ENCODE measurements around the gene ID2. TPM values are rescaled to one million over a fixed set of nuclear protein-coding genes. Genes with fewer than 3 reads are reported as not detected.
A peak's percentile ranks its signal among the peaks of the same experiment; 100 is the strongest.

ID2 gene
- total and polyA plus RNA-seq, 2 of the 13 experiments (the other 11 are each of a cell fraction or from before 2014, with no cell fraction given) = 214 to 719 TPM

DNA sequence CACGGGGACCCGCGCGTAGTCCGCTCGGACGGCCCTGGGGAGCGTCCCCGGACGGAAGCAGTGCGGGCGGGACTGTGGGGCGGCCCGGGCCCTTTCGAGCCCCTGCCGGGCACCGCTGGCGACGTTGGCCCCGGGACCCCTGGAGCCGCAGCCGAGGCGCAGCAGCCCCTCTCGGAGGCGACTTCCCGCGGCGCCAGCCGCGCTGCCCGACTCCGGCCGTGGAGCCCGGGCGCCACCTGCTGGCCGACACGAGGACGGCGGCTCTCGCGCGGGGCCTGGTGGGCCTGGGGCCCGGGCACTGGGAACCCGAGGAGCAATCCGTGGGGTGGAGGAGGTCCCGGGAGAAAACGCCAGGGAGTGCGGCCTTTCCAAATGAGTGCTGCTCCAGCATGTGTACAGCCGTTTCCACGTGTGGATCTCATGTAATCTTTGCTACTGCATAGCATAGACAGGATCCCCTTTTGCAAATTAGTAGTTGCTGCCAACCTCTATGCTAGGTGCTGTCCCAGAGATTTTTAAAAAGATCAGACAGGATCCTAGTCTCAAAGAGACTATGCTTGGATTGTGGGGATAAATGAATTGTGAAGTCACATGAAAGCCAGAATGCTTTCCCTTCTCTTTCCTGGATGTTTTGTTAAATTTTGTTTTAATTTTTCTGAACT is 4.0 kb downstream of the ID2 start (continued):
- TF ChIP-seq, protein P1, sequence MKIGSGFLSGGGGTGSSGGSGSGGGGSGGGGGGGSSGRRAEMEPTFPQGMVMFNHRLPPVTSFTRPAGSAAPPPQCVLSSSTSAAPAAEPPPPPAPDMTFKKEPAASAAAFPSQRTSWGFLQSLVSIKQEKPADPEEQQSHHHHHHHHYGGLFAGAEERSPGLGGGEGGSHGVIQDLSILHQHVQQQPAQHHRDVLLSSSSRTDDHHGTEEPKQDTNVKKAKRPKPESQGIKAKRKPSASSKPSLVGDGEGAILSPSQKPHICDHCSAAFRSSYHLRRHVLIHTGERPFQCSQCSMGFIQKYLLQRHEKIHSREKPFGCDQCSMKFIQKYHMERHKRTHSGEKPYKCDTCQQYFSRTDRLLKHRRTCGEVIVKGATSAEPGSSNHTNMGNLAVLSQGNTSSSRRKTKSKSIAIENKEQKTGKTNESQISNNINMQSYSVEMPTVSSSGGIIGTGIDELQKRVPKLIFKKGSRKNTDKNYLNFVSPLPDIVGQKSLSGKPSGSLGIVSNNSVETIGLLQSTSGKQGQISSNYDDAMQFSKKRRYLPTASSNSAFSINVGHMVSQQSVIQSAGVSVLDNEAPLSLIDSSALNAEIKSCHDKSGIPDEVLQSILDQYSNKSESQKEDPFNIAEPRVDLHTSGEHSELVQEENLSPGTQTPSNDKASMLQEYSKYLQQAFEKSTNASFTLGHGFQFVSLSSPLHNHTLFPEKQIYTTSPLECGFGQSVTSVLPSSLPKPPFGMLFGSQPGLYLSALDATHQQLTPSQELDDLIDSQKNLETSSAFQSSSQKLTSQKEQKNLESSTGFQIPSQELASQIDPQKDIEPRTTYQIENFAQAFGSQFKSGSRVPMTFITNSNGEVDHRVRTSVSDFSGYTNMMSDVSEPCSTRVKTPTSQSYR (CRISPR knock-in tag; IDR thresholded peaks at IDR 0.05; ENCODE audit: borderline replicate concordance) = no peak
- TF ChIP-seq PHF21A (CRISPR knock-in tag; IDR thresholded peaks at IDR 0.05) (peak; percentile 34; the same call in 1 of the 2 replicates), NR2F6 (IDR thresholded peaks at IDR 0.05) (no peak), NR2F6 (CRISPR knock-in tag; IDR thresholded peaks at IDR 0.05) (peak; percentile 36; the same call in 1 of the 2 replicates), HDAC1 (CRISPR knock-in tag; IDR thresholded peaks at IDR 0.05) (no peak), ZNF766 (CRISPR knock-in tag; IDR thresholded peaks at IDR 0.05; ENCODE audit: borderline replicate concordance) (peak; percentile 60; the same call in 1 of the 2 replicates), ZNF329 (CRISPR knock-in tag; IDR thresholded peaks at IDR 0.05; ENCODE audit: low read depth) (0 out of 2 replicates have a peak, but pooled peaks have one; percentile 23), ZC3H13 (CRISPR knock-in tag; IDR thresholded peaks at IDR 0.05) (no peak; the same call in 1 of the 2 replicates), ZNF205 (CRISPR knock-in tag; IDR thresholded peaks at IDR 0.05) (no peak; the same call in 1 of the 2 replicates), ARHGAP35 (CRISPR knock-in tag; IDR thresholded peaks at IDR 0.05; ENCODE audit: borderline replicate concordance) (0 out of 2 replicates have a peak, but pooled peaks have one; percentile 88), XRCC5 (optimal IDR thresholded peaks at IDR 0.05; ENCODE audit: low read length) (peak; percentile 90), ZNF713 (CRISPR knock-in tag; IDR thresholded peaks at IDR 0.05) (no peak), SPEN (CRISPR knock-in tag; IDR thresholded peaks at IDR 0.05; ENCODE audit: low read depth) (no peak; the same call in 1 of the 2 replicates), MYC (CRISPR knock-in tag; IDR thresholded peaks at IDR 0.05; ENCODE audit: borderline replicate concordance) (peak; percentile 33; the same call in 1 of the 2 replicates)
- TF ChIP-seq, protein P2, sequence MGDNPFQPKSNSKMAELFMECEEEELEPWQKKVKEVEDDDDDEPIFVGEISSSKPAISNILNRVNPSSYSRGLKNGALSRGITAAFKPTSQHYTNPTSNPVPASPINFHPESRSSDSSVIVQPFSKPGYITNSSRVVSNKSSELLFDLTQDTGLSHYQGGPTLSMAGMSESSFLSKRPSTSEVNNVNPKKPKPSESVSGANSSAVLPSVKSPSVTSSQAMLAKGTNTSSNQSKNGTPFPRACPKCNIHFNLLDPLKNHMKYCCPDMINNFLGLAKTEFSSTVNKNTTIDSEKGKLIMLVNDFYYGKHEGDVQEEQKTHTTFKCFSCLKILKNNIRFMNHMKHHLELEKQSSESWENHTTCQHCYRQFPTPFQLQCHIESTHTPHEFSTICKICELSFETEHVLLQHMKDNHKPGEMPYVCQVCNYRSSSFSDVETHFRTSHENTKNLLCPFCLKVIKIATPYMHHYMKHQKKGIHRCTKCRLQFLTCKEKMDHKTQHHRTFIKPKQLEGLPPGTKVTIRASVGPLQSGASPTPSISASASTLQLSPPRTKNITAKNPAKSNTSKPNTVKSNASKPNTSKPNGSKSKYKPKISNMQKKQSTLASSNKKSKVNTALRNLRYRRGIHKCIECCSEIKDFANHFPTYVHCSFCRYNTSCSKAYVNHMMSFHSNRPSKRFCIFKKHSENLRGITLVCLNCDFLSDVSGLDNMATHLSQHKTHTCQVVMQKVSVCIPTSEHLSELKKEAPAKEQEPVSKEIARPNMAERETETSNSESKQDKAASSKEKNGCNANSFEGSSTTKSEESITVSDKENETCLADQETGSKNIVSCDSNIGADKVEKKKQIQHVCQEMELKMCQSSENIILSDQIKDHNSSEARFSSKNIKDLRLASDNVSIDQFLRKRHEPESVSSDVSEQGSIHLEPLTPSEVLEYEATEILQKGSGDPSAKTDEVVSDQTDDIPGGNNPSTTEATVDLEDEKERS (CRISPR knock-in tag; IDR thresholded peaks at IDR 0.05) = no peak
- TF ChIP-seq, protein P3, sequence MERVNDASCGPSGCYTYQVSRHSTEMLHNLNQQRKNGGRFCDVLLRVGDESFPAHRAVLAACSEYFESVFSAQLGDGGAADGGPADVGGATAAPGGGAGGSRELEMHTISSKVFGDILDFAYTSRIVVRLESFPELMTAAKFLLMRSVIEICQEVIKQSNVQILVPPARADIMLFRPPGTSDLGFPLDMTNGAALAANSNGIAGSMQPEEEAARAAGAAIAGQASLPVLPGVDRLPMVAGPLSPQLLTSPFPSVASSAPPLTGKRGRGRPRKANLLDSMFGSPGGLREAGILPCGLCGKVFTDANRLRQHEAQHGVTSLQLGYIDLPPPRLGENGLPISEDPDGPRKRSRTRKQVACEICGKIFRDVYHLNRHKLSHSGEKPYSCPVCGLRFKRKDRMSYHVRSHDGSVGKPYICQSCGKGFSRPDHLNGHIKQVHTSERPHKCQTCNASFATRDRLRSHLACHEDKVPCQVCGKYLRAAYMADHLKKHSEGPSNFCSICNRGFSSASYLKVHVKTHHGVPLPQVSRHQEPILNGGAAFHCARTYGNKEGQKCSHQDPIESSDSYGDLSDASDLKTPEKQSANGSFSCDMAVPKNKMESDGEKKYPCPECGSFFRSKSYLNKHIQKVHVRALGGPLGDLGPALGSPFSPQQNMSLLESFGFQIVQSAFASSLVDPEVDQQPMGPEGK (CRISPR knock-in tag; IDR thresholded peaks at IDR 0.05) = 0 out of 2 replicates have a peak, but pooled peaks have one; percentile 15

Data from HepG2 (cell line).